GM12878 (cell line): ENCODE measurements around the gene PCED1A. TPM values are rescaled to one million over a fixed set of nuclear protein-coding genes. Genes with fewer than 3 reads are reported as not detected.

Experiments used
- ATAC-seq: fragments of 200-7000 bp; cut with Tn5 transposase; 3 replicates; pipeline ENCODE4 v1.9.1; 2020; ENCODE audit warnings: mild to moderate bottlenecking, moderate library complexity
- BruUV-seq: library from RNA; stranded (reverse); fragments of 400-500 nt; replicated peaks from 2 replicates; lab custom pipeline; 2021; lab: Mats Ljungman, UMichigan
- CTCF ChIA-PET: fragments of 300-600 bp; sonication (Branson Sonifier 250); formaldehyde crosslinking; extraction: SDS; loops from one replicate; lab custom pipeline; 2021; ENCODE audit warnings: inconsistent platforms; lab: Yijun Ruan, JAX
- POLR2A ChIA-PET: fragments of 350-600 bp; formaldehyde crosslinking; extraction: SDS; loops from one replicate; lab custom pipeline; 2021; ENCODE audit warnings: inconsistent platforms; lab: Charles Lee
- RAD21 ChIA-PET: fragments of 300-600 bp; sonication (Branson Sonifier 250); formaldehyde crosslinking; loops from one replicate; lab custom pipeline; 2023; ENCODE audit warnings: antibody characterized with exemption; ENCODE audit not compliant: unreplicated experiment; lab: Charles Lee
- SMC1A ChIA-PET: fragments of 300-600 bp; sonication (Branson Sonifier 250); formaldehyde crosslinking; loops from one replicate; lab custom pipeline; 2023; ENCODE audit not compliant: unreplicated experiment, uncharacterized antibody; lab: Charles Lee
- DNase-seq: peaks from one replicate; pipeline ENCODE4 v3.0.0-alpha.2; 2011; ENCODE audit warnings: low read depth, low spot score
- FAIRE-seq: peaks from 3 replicates; lab custom pipeline; 2011; peaks lifted over from hg19 to GRCh38; lab: Jason Lieb, UNC
- H2AFZ ChIP-seq: 2 replicates; pipeline ENCODE4 v1.6.0; 2011; ENCODE audit warnings: low read depth, low read length, control low read depth; ENCODE audit not compliant: control insufficient read depth
- H3K27ac ChIP-seq: 2 replicates; pipeline ENCODE4 v1.5.1; 2011; ENCODE audit warnings: control low read depth; ENCODE audit not compliant: control insufficient read depth, insufficient read depth
- H3K27me3 ChIP-seq, 2 experiments: replicated peaks in 1 of 2; 2 replicates each; pipeline versions ENCODE4 v1.6.0 to v1.6.1; 2011; ENCODE audit warnings: low read length in 1 of 2; ENCODE audit not compliant: control insufficient read depth in 2 of 2, insufficient read depth in 2 of 2
- H3K36me3 ChIP-seq, 2 experiments: 2 replicates each; pipeline ENCODE4 v1.5.1; 2011; ENCODE audit warnings: low read length in 1 of 2; ENCODE audit not compliant: control insufficient read depth in 2 of 2, insufficient read depth in 2 of 2
- H3K4me1 ChIP-seq: 2 replicates; pipeline ENCODE4 v1.6.1; 2011; ENCODE audit warnings: mild to moderate bottlenecking, low read length, moderate library complexity, mixed read lengths; ENCODE audit not compliant: control insufficient read depth, insufficient read depth
- H3K4me2 ChIP-seq: 2 replicates; pipeline ENCODE4 v1.6.0; 2011; ENCODE audit warnings: control low read depth; ENCODE audit not compliant: control insufficient read depth, insufficient read depth
- H3K4me3 ChIP-seq: fragments of 200-600 bp; sonication (generic); 2 replicates; pipeline ENCODE4 v1.5.1; 2016
- H3K79me2 ChIP-seq: 2 replicates; pipeline ENCODE4 v1.6.0; 2011; ENCODE audit warnings: low read length; ENCODE audit not compliant: control insufficient read depth, insufficient read depth
- H3K9ac ChIP-seq: 2 replicates; pipeline ENCODE4 v1.8.0; 2011; ENCODE audit warnings: low read length, control low read depth, mixed read lengths; ENCODE audit not compliant: control insufficient read depth, insufficient read depth
- H3K9me3 ChIP-seq: replicated peaks from 3 replicates; pipeline ENCODE4 v1.5.1; 2011; ENCODE audit warnings: mild to moderate bottlenecking, low read length; ENCODE audit not compliant: control insufficient read depth, insufficient read depth
- H4K20me1 ChIP-seq: 2 replicates; pipeline ENCODE4 v1.6.0; 2011; ENCODE audit not compliant: control insufficient read depth, insufficient read depth
- E2F4 ChIP-seq: IDR thresholded peaks from 2 replicates; pipeline ENCODE4 v1.6.1; 2012; ENCODE audit warnings: low read depth, low read length, improper control_type of control experiment
- EZH2 ChIP-seq: IDR thresholded peaks from 2 replicates; pipeline ENCODE4 v1.6.1; 2012; ENCODE audit warnings: low read depth, mild to moderate bottlenecking, control low read depth, inconsistent platforms, low read length, borderline replicate concordance; ENCODE audit not compliant: control insufficient read depth
- FOXK2 ChIP-seq: fragments of 450-650 bp; IDR thresholded peaks from 2 replicates; pipeline ENCODE4 v1.6.1; 2017; ENCODE audit warnings: mild to moderate bottlenecking, moderate library complexity
- JUNB ChIP-seq: IDR thresholded peaks from 2 replicates; pipeline ENCODE4 v1.6.1; 2016; ENCODE audit warnings: antibody characterized with exemption, mild to moderate bottlenecking
- MTA3 ChIP-seq: IDR thresholded peaks from 2 replicates; pipeline ENCODE4 v1.6.1; 2012; ENCODE audit warnings: low read length, inconsistent platforms, borderline replicate concordance
- RAD51 ChIP-seq: fragments of 450-650 bp; IDR thresholded peaks from 2 replicates; pipeline ENCODE4 v1.6.1; 2016; ENCODE audit warnings: moderate library complexity, mild to moderate bottlenecking, inconsistent platforms
- SMAD5 ChIP-seq: IDR thresholded peaks from 2 replicates; pipeline ENCODE4 v1.6.1; 2016; ENCODE audit warnings: antibody characterized with exemption, low read depth
- TARDBP ChIP-seq: IDR thresholded peaks from 2 replicates; pipeline ENCODE4 v1.6.1; 2016; ENCODE audit warnings: borderline replicate concordance
- ZBTB4 ChIP-seq: fragments of 450-650 bp; formaldehyde crosslinking; IDR thresholded peaks from 2 replicates; pipeline ENCODE4 v1.4.0; 2022; ENCODE audit warnings: mild to moderate bottlenecking, moderate library complexity
- ZNF274 ChIP-seq: IDR thresholded peaks from one replicate; pipeline ENCODE4 v1.8.0; 2011; ENCODE audit not compliant: insufficient read length, insufficient read depth
- WGBS: methylation state at CpG from one replicate; pipeline ENCODE4 v1.1.6; 2016; ENCODE audit warnings: low lambda C conversion rate; ENCODE audit not compliant: insufficient replicate concordance, insufficient coverage; ENCODE audit errors: missing lambda C conversion rate; 5-methylcytosine and 5-hydroxymethylcytosine counted together
- in situ Hi-C: fragments of 300-500 bp; cut with MboI; formaldehyde crosslinking; loops from 9 replicates; pipeline ENCODE4 v1.14.3; 2018; ENCODE audit warnings: mixed read lengths
- intact Hi-C: fragments of 100-400 bp; cut with micrococcal nuclease; formaldehyde crosslinking; loops from one replicate; pipeline ENCODE4 v1.14.2; 2022; ENCODE audit not compliant: unreplicated experiment
- polyA plus RNA-seq, 11 experiments: library from polyadenylated mRNA; depleted of rRNA in 4 of 11; unstranded in 6 of 11; stranded (reverse) in 5 of 11; fragments of >200 nt; fragmentation: Nextera tagmentation in 4 of 11; fragmentation: Illumina TruSeq in 1 of 11; extraction: Ambion mirVana in 4 of 11; extraction: Trizol in 1 of 11; gene quantifications; 1 replicate in 1 of 11; 2 replicates in 10 of 11; pipeline versions ENCODE4 v1.2.1 to v1.2.3, GENCODE V29; 2011 to 2016; ENCODE audit warnings: inconsistent platforms in 2 of 11, missing spikeins in 2 of 11, low read depth in 1 of 11
- total RNA-seq, 4 experiments: library from RNA; depleted of rRNA in 3 of 4; stranded (reverse); fragments of >200 nt in 3 of 4; fragmentation: Illumina TruSeq in 1 of 4; extraction: Trizol in 1 of 4; gene quantifications; 2 replicates each; pipeline versions ENCODE4 v1.2.1 to v1.2.3, GENCODE V29; 2013 to 2021

The PCED1A gene
- total and polyA plus RNA-seq, 10 of the 15 experiments (the other 5 are each of a cell fraction or from before 2014, with no cell fraction given) = 4.5 to 30.9 (median 12.0) TPM

- intact Hi-C loops = no loop called here
- Histone ChIP-seq H3K27ac (no peak overlapping the region), H3K4me3 (no peak overlapping the region), H3K27me3 (no peaks in the 10 kb centered on the region), H4K20me1 (no peaks in the 10 kb centered on the region), H3K9me3 (no peaks in the 10 kb centered on the region; the same call in 2 of the 3 replicates), H2AFZ (no peak overlapping the region), H3K4me1 (peaks cover 12% of the 10 kb centered on the region), H3K79me2 (peaks cover 49% of the 10 kb centered on the region), H3K36me3 (no peaks in the 10 kb centered on the region), H3K9ac (no peak overlapping the region), H3K4me2 (no peak overlapping the region)
- RAD21 ChIA-PET = no interaction called here
- whole genome bisulfite sequencing = 92% methylated on average over 7 of the region's 7 CpGs
- SMC1A ChIA-PET = interaction anchor here (1.0 to 3.3 kb wide), 2 partner anchors 9 to 20 kb away, joined by 5 to 11 read pairs; no protein-coding TSS in a partner anchor
- CTCF ChIA-PET = no interaction called here
- FAIRE-seq (no peak), DNase-seq (no peak), ATAC-seq (no peak)
- in situ Hi-C loops = no loop called here
- POLR2A ChIA-PET = no interaction called here
- BruUV-seq = no TSS peak
- TF ChIP-seq SMAD5 (no peak), ZBTB4 (CRISPR knock-in tag) (no peak), TARDBP (no peak), JUNB (no peak), ZNF274 (no peak), EZH2 (no peak), MTA3 (no peak), E2F4 (no peak), FOXK2 (no peak), RAD51 (no peak)
Observed at GRCh38 chr20:2880650-2881049, 40.2 kb upstream of the PCED1A start.
